ENCODE data around the gene TSPOAP1. TPM values are rescaled to one million over a fixed set of nuclear protein-coding genes. Genes with fewer than 3 reads are reported as not detected.

Gene TSPOAP1
- total and polyA plus RNA-seq, 2 of the 13 experiments (the other 11 are each of a cell fraction or from before 2014, with no cell fraction given): not detected

GRCh38 chr17:58335779-58336455 lies 7.3 kb upstream of the TSPOAP1 start:
- H3K79me2 ChIP-seq (ENCODE audit: insufficient read depth, low read length): no peaks in the 10 kb centered on the region
- H3K27ac ChIP-seq (ENCODE audit: extremely low read length, insufficient read depth, low read length): no peak overlapping the region
- ChIA-PET CTCF (ENCODE audit: low intra/inter-chr PET ratio, low total read pairs) (no interaction called here), POLR2A (interaction anchor here (0.6 to 4.0 kb wide), 14 partner anchors 8 to 179 kb away, joined by 3 to 42 read pairs (median 6); partner anchors contain the start of genes MTMR4, RNF43 and SUPT4H1)
- intact Hi-C loops (cut with micrococcal nuclease; ENCODE audit: unreplicated experiment): no loop called here
- peak; percentile 63 for DNase-seq (ENCODE audit: low spot score)
- 65% methylated on average over 4 of the region's 4 CpGs for WGBS (ENCODE audit: low lambda C conversion rate)
- in situ Hi-C loops (cut with HindIII; ENCODE audit: extremely low pct_ligation_motif_present, low pct_unique_long_range_greater_than_20kb): no loop called here
- no TSS peak for BruUV-seq (replicated peaks)
- H2AFZ ChIP-seq (ENCODE audit: low read length): peak overlapping the region; percentile 55
- no peaks in the 10 kb centered on the region for H3K36me3 ChIP-seq (replicated peaks in 1 of 2; ENCODE audit: control insufficient read depth in 1 of 2, insufficient read depth in 2 of 2, low read length in 2 of 2)
- no peaks in the 10 kb centered on the region for H3K27me3 ChIP-seq (ENCODE audit: control insufficient read depth in 1 of 2, insufficient read depth in 2 of 2, low read length in 2 of 2)
- H4K20me1 ChIP-seq (ENCODE audit: insufficient read depth, low read length): no peaks in the 10 kb centered on the region
- H3K4me1 ChIP-seq (ENCODE audit: insufficient read depth, low read length): peaks cover 62% of the 10 kb centered on the region
- ATAC-seq: peak; percentile 26
- FAIRE-seq: no peak
- H3K9me3 ChIP-seq (ENCODE audit: low read length): no peaks in the 10 kb centered on the region
- peak overlapping the region; percentile 35; the same call in 1 of the 2 replicates for H3K9ac ChIP-seq (ENCODE audit: insufficient read depth, low read depth, low read length)
- peak overlapping the region; percentile 64 for H3K4me2 ChIP-seq (ENCODE audit: low read depth, low read length)
- H3K4me3 ChIP-seq (replicated peaks in 1 of 3; ENCODE audit: insufficient read depth in 1 of 3, low read depth in 2 of 3, low read length in 3 of 3): peak overlapping the region in 1 of 3 experiments; percentile 35; a peak in 1 of 6 replicates
- no peak for TF ChIP-seq PLSCR1 (CRISPR knock-in tag; IDR thresholded peaks at IDR 0.05; ENCODE audit: borderline replicate concordance)
- TF ChIP-seq ZNF142 (CRISPR knock-in tag; IDR thresholded peaks at IDR 0.05): 0 out of 2 replicates have a peak, but pooled peaks have one; percentile 53
- no peak for TF ChIP-seq ZNF7 (CRISPR knock-in tag; IDR thresholded peaks at IDR 0.05)
- 0 out of 2 replicates have a peak, but pooled peaks have one; percentile 26 for TF ChIP-seq ZNF652 (CRISPR knock-in tag; IDR thresholded peaks at IDR 0.05; ENCODE audit: borderline replicate concordance, low read depth)
- no peak for TF ChIP-seq PBX3 (CRISPR knock-in tag; IDR thresholded peaks at IDR 0.05; ENCODE audit: borderline replicate concordance)
- no peak for TF ChIP-seq ZNF557 (CRISPR knock-in tag; IDR thresholded peaks at IDR 0.05)
- TF ChIP-seq KLF16 (CRISPR knock-in tag; IDR thresholded peaks at IDR 0.05): 0 out of 4 replicates have a peak, but pooled peaks of 1 of the 2 experiments have one; percentile 36
- peak; percentile 48 for TF ChIP-seq ZNF687 (CRISPR knock-in tag; IDR thresholded peaks at IDR 0.05)
- 0 out of 2 replicates have a peak, but pooled peaks have one; percentile 33 for TF ChIP-seq NFKB2 (CRISPR knock-in tag; IDR thresholded peaks at IDR 0.05; ENCODE audit: borderline replicate concordance)
- TF ChIP-seq ZBTB8A (CRISPR knock-in tag; IDR thresholded peaks at IDR 0.05; ENCODE audit: borderline replicate concordance, low read depth): no peak

Measured in HepG2 (cell line).